Hepatocyte (in vitro differentiated cells): Measurements from ENCODE around the gene KIRREL3. TPM values are rescaled to one million over a fixed set of nuclear protein-coding genes. Genes with fewer than 3 reads are reported as not detected.

ENCODE experiments used
- DNase-seq: peaks from one replicate; pipeline ENCODE4 v3.0.0-alpha.2; 2016; ENCODE audit warnings: low spot score
- H2AFZ ChIP-seq: fragments of 200-600 bp; sonication (generic); 2 replicates; pipeline ENCODE4 v1.6.0; 2016; ENCODE audit warnings: antibody characterized with exemption, mild to moderate bottlenecking
- H3K27ac ChIP-seq: fragments of 200-600 bp; sonication (generic); 2 replicates; pipeline ENCODE4 v1.5.1; 2016; ENCODE audit warnings: mild to moderate bottlenecking
- H3K27me3 ChIP-seq: fragments of 200-600 bp; sonication (generic); 2 replicates; pipeline ENCODE4 v1.6.1; 2016
- H3K36me3 ChIP-seq: fragments of 200-600 bp; sonication (generic); replicated peaks from 2 replicates; pipeline ENCODE4 v1.5.1; 2016; ENCODE audit warnings: low read depth; ENCODE audit not compliant: insufficient read depth
- H3K4me1 ChIP-seq: fragments of 200-600 bp; sonication (generic); 2 replicates; pipeline ENCODE4 v1.5.1; 2016; ENCODE audit warnings: mild to moderate bottlenecking, moderate library complexity; ENCODE audit not compliant: insufficient read depth
- H3K4me2 ChIP-seq: fragments of 200-600 bp; sonication (generic); 2 replicates; pipeline ENCODE4 v1.6.0; 2016
- H3K4me3 ChIP-seq: fragments of 200-600 bp; sonication (generic); 2 replicates; pipeline ENCODE4 v1.5.1; 2016; ENCODE audit warnings: mild to moderate bottlenecking
- H3K79me2 ChIP-seq: fragments of 200-600 bp; sonication (generic); 2 replicates; pipeline ENCODE4 v1.6.0; 2017; ENCODE audit warnings: mild to moderate bottlenecking
- H3K9me2 ChIP-seq: fragments of 200-600 bp; sonication (generic); replicated peaks from 2 replicates; pipeline ENCODE4 v1.6.0; 2017; ENCODE audit warnings: mild to moderate bottlenecking; ENCODE audit not compliant: insufficient read depth
- H3K9me3 ChIP-seq: fragments of 200-600 bp; sonication (generic); 2 replicates; pipeline ENCODE4 v1.5.1; 2016; ENCODE audit warnings: low read depth, mild to moderate bottlenecking
- H4K20me1 ChIP-seq: fragments of 200-600 bp; sonication (generic); 2 replicates; pipeline ENCODE4 v1.6.0; 2016; ENCODE audit warnings: mild to moderate bottlenecking; ENCODE audit not compliant: insufficient read depth, poor library complexity, severe bottlenecking
- EZH2 ChIP-seq: fragments of 200-600 bp; sonication (generic); IDR thresholded peaks from 2 replicates; pipeline ENCODE4 v1.6.1; 2016; ENCODE audit warnings: antibody characterized with exemption, mild to moderate bottlenecking, borderline replicate concordance
- EZH2phosphoT487 ChIP-seq: fragments of 200-600 bp; sonication (generic); IDR thresholded peaks from one replicate; pipeline ENCODE4 v1.6.1; 2018; ENCODE audit warnings: antibody characterized with exemption, mild to moderate bottlenecking, low read depth, moderate library complexity; ENCODE audit not compliant: unreplicated experiment, severe bottlenecking
- WGBS: methylation state at CpG from one replicate; pipeline ENCODE4 v1.1.6; 2016; ENCODE audit warnings: low lambda C conversion rate; ENCODE audit errors: missing lambda C conversion rate; 5-methylcytosine and 5-hydroxymethylcytosine counted together
- polyA plus RNA-seq: library from polyadenylated mRNA; unstranded; fragments of >200 nt; fragmentation: Nextera tagmentation; extraction: Ambion mirVana; gene quantifications from 2 replicates; pipeline ENCODE4 v1.2.1, GENCODE V29; 2016
- total RNA-seq: library from RNA; depleted of rRNA; stranded (reverse); fragments of >200 nt; gene quantifications from 2 replicates; pipeline ENCODE4 v1.2.3, GENCODE V29; 2014
- TF ChIP-seq, protein P1 (sequence below): fragments of 200-600 bp; sonication (generic); IDR thresholded peaks from 2 replicates; pipeline ENCODE4 v1.5.1; 2016; ENCODE audit warnings: antibody characterized with exemption, mild to moderate bottlenecking; ENCODE audit not compliant: poor library complexity

KIRREL3 gene
- total and polyA plus RNA-seq, 2 experiments from 2014 or later: 0.33 to 0.86 TPM

DNA sequence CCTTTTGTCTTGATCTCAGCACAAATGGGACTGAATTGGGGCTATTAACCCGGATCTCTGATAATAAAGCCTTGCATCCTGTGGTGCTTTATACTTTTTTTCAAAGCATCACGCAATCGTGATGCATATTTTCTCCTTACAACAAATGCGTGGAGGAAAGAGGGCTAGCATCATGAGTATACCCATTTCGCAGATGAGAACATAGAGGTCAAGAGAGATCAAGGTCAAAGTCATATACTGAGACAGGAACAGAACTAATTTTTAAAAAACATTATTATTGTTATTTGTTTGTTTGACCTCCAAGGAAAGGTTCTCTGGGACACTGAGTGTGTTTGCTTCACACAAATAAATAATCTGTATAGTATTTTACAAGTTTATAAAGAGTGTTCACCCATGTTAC, 453.9 kb downstream of the KIRREL3 start:
- no peak overlapping the region for H3K4me2 ChIP-seq
- H2AFZ ChIP-seq: no peak overlapping the region
- no peaks in the 10 kb centered on the region for H3K9me3 ChIP-seq
- no peaks in the 10 kb centered on the region for H3K36me3 ChIP-seq
- DNase-seq: no peak
- peaks cover 6% of the 10 kb centered on the region for H3K27me3 ChIP-seq
- H4K20me1 ChIP-seq: no peaks in the 10 kb centered on the region
- no peak overlapping the region for H3K4me3 ChIP-seq
- WGBS: 86% methylated on average over 5 of the region's 5 CpGs
- no peak overlapping the region for H3K27ac ChIP-seq
- no peaks in the 10 kb centered on the region for H3K4me1 ChIP-seq
- TF ChIP-seq, protein P1, sequence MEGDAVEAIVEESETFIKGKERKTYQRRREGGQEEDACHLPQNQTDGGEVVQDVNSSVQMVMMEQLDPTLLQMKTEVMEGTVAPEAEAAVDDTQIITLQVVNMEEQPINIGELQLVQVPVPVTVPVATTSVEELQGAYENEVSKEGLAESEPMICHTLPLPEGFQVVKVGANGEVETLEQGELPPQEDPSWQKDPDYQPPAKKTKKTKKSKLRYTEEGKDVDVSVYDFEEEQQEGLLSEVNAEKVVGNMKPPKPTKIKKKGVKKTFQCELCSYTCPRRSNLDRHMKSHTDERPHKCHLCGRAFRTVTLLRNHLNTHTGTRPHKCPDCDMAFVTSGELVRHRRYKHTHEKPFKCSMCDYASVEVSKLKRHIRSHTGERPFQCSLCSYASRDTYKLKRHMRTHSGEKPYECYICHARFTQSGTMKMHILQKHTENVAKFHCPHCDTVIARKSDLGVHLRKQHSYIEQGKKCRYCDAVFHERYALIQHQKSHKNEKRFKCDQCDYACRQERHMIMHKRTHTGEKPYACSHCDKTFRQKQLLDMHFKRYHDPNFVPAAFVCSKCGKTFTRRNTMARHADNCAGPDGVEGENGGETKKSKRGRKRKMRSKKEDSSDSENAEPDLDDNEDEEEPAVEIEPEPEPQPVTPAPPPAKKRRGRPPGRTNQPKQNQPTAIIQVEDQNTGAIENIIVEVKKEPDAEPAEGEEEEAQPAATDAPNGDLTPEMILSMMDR: no peak
- TF ChIP-seq EZH2 (no peak), EZH2phosphoT487 (no peak)
- H3K79me2 ChIP-seq: no peaks in the 10 kb centered on the region
- H3K9me2 ChIP-seq: no peaks in the 10 kb centered on the region

DNA sequence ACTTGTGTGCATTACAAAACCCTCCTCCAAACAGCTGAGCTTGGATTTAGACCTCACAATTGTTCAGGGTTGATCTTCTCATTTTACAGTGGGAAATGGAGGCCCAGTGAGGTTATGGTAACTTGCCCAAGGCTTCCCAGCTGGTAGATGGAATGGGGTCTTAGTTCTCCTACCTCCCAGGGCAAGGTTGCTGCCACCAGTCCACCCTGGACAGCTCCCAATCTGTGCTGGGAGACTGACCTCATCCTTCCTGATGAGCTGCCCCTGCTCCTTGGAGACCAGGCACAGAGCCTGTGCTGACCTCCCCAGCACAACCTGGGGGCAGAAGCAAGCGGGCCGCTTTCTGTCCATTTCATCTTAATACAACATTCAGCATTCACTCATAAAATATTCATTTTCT, 454.4 kb downstream of the KIRREL3 start:
- no peak overlapping the region for H2AFZ ChIP-seq
- WGBS: 96% methylated on average over 2 of the region's 2 CpGs
- H3K27ac ChIP-seq: no peak overlapping the region
- no peaks in the 10 kb centered on the region for H3K36me3 ChIP-seq
- no peaks in the 10 kb centered on the region for H3K9me2 ChIP-seq
- H3K79me2 ChIP-seq: no peaks in the 10 kb centered on the region
- H3K4me1 ChIP-seq: no peaks in the 10 kb centered on the region
- H4K20me1 ChIP-seq: no peaks in the 10 kb centered on the region
- no peak for DNase-seq
- H3K4me3 ChIP-seq: no peak overlapping the region
- TF ChIP-seq EZH2: no peak
- TF ChIP-seq, protein P1: no peak
- peaks cover 6% of the 10 kb centered on the region for H3K27me3 ChIP-seq
- H3K4me2 ChIP-seq: no peak overlapping the region
- no peaks in the 10 kb centered on the region for H3K9me3 ChIP-seq

DNA sequence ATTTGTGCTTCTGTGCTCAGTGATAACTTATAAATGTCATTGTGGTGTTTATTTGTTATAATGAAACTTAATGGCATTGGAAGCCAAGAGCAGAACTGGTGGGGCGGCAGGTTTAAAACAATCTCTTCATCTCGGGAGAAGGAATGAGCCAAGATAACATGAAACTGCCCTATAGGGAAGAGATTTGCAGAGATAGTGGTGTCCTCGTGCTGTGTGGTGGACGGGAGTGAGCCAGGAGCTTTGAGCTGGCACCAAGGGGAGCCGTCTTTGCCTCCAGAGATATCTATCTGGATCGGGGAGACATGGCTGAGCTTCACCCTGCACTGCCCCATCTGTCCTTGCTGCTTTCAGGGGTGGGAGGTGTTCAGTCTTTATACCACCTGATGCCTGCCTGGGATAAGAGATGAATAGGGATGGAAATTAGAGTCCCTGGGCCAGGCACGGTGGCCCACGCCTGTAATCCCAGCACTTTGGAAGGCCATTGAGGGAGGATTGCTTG, 455.5 kb downstream of the KIRREL3 start:
- no peaks in the 10 kb centered on the region for H3K79me2 ChIP-seq
- peak overlapping the region; percentile 42 for H3K4me2 ChIP-seq
- no peaks in the 10 kb centered on the region for H3K4me1 ChIP-seq
- H3K27me3 ChIP-seq: peaks cover 6% of the 10 kb centered on the region
- TF ChIP-seq, protein P1: no peak
- TF ChIP-seq EZH2: no peak
- TF ChIP-seq EZH2phosphoT487: no peak
- no peaks in the 10 kb centered on the region for H3K36me3 ChIP-seq
- H4K20me1 ChIP-seq: no peaks in the 10 kb centered on the region
- no peak overlapping the region for H3K27ac ChIP-seq
- WGBS: 47% methylated on average over 8 of the region's 8 CpGs
- no peak for DNase-seq
- no peaks in the 10 kb centered on the region for H3K9me2 ChIP-seq
- no peak overlapping the region for H2AFZ ChIP-seq
- no peak overlapping the region for H3K4me3 ChIP-seq
- no peaks in the 10 kb centered on the region for H3K9me3 ChIP-seq
